Measurements from ENCODE around the gene KMT2C. TPM values are rescaled to one million over a fixed set of nuclear protein-coding genes. Genes with fewer than 3 reads are reported as not detected.
"Not testable (repeated sequence)": the region's sequence is repeated elsewhere in the genome, so short reads cannot be mapped to it uniquely, and the experiment has no call there.

KMT2C gene
- total and polyA plus RNA-seq, 2 experiments from 2014 or later, result 7.2 to 14.2 TPM

GRCh38 chr7:152436111-152436930 is 518 bp upstream of the KMT2C start:
- H3K27me3 ChIP-seq (replicated peaks; ENCODE audit: insufficient read depth), result no peaks in the 10 kb centered on the region
- H3K4me2 ChIP-seq (ENCODE audit: unreplicated experiment), result peak overlapping the region; percentile 92
- peak overlapping the region; percentile 85 for H3K4me3 ChIP-seq
- peak overlapping the region; percentile 90 for H3K9ac ChIP-seq
- H3K9me3 ChIP-seq (ENCODE audit: low read depth), result no peaks in the 10 kb centered on the region
- H3K79me2 ChIP-seq (ENCODE audit: insufficient read depth), result peaks cover 38% of the 10 kb centered on the region
- peak overlapping the region; percentile 92 for H3K27ac ChIP-seq
- H2AFZ ChIP-seq, result peak overlapping the region; percentile 92
- TF ChIP-seq EZH2phosphoT487 (IDR thresholded peaks at IDR 0.05; ENCODE audit: insufficient read depth, low read depth), result no peak
- TF ChIP-seq EZH2 (IDR thresholded peaks at IDR 0.05; ENCODE audit: insufficient read depth, poor library complexity, severe bottlenecking), result no peak
- peak; percentile 95 for DNase-seq
- no peaks in the 10 kb centered on the region for H3K36me3 ChIP-seq (ENCODE audit: low read depth)
- peaks cover 30% of the 10 kb centered on the region for H3K4me1 ChIP-seq (ENCODE audit: insufficient read depth)
- 2% methylated on average over 23 to 83 of the region's 132 CpGs for WGBS, 2 experiments (ENCODE audit: low coverage in 1 of 2, low lambda C conversion rate in 2 of 2, missing lambda C conversion rate in 2 of 2)
- peaks cover 48% of the 10 kb centered on the region for H3F3A ChIP-seq (ENCODE audit: insufficient read depth)
- no peaks in the 10 kb centered on the region for H3K9me2 ChIP-seq (ENCODE audit: insufficient read depth)
- H4K20me1 ChIP-seq (ENCODE audit: insufficient read depth), result no peaks in the 10 kb centered on the region
- in situ Hi-C loops (cut with MboI), result no loop called here

GRCh38 chr7:152434511-152435383 is 1.1 kb downstream of the KMT2C start:
- H3K36me3 ChIP-seq (ENCODE audit: low read depth); H4K20me1 ChIP-seq (ENCODE audit: insufficient read depth); H3K9me3 ChIP-seq (ENCODE audit: low read depth); H3K9me2 ChIP-seq (ENCODE audit: insufficient read depth); in situ Hi-C loops (cut with MboI); H3K27me3 ChIP-seq (replicated peaks; ENCODE audit: insufficient read depth): not testable (repeated sequence)
- Histone ChIP-seq H3K4me1 (ENCODE audit: insufficient read depth) (peaks cover 30% of the 10 kb centered on the region), H2AFZ (peak overlapping the region; percentile 70), H3K9ac (peak overlapping the region; percentile 96), H3F3A (ENCODE audit: insufficient read depth) (peaks cover 50% of the 10 kb centered on the region), H3K4me2 (ENCODE audit: unreplicated experiment) (peak overlapping the region; percentile 96), H3K79me2 (ENCODE audit: insufficient read depth) (peaks cover 53% of the 10 kb centered on the region), H3K27ac (peak overlapping the region; percentile 84), H3K4me3 (peak overlapping the region; percentile 95)
- DNase-seq, result peak; percentile 81
- 1% methylated on average over 52 to 57 of the region's 58 CpGs for WGBS, 2 experiments (ENCODE audit: low coverage in 1 of 2, low lambda C conversion rate in 2 of 2, missing lambda C conversion rate in 2 of 2)

GRCh38 chr7:152433721-152434490 is 1.9 kb downstream of the KMT2C start:
- H3K9me3 ChIP-seq (ENCODE audit: low read depth); H3K9me2 ChIP-seq (ENCODE audit: insufficient read depth); H3K27me3 ChIP-seq (replicated peaks; ENCODE audit: insufficient read depth); H4K20me1 ChIP-seq (ENCODE audit: insufficient read depth); H3K36me3 ChIP-seq (ENCODE audit: low read depth); in situ Hi-C loops (cut with MboI): not testable (repeated sequence)
- Histone ChIP-seq H3K79me2 (ENCODE audit: insufficient read depth) (peaks cover 62% of the 10 kb centered on the region), H3K27ac (peak overlapping the region; percentile 84), H3K9ac (peak overlapping the region; percentile 96), H2AFZ (peak overlapping the region; percentile 70), H3F3A (ENCODE audit: insufficient read depth) (peaks cover 50% of the 10 kb centered on the region), H3K4me2 (ENCODE audit: unreplicated experiment) (peak overlapping the region; percentile 96), H3K4me1 (ENCODE audit: insufficient read depth) (peaks cover 30% of the 10 kb centered on the region), H3K4me3 (peak overlapping the region; percentile 95)
- DNase-seq, result peak; percentile 48
- WGBS, 2 experiments (ENCODE audit: low coverage in 1 of 2, low lambda C conversion rate in 2 of 2, missing lambda C conversion rate in 2 of 2), result 4 to 6% methylated on average over 15 of the region's 15 CpGs

GRCh38 chr7:152432735-152433134 is 3.1 kb downstream of the KMT2C start:
- in situ Hi-C loops (cut with MboI); H2AFZ ChIP-seq: not testable (repeated sequence)
- H3K9ac ChIP-seq, result peak overlapping the region; percentile 96

More at GRCh38 chr7:152432735-152433134, 3.1 kb downstream of the KMT2C start:
- Histone ChIP-seq H3K27ac (peak overlapping the region; percentile 84), H3K79me2 (ENCODE audit: insufficient read depth) (peaks cover 74% of the 10 kb centered on the region), H3K4me1 (ENCODE audit: insufficient read depth) (peaks cover 26% of the 10 kb centered on the region), H3F3A (ENCODE audit: insufficient read depth) (peaks cover 45% of the 10 kb centered on the region), H3K4me3 (peak overlapping the region; percentile 95), H3K4me2 (ENCODE audit: unreplicated experiment) (peak overlapping the region; percentile 96)
- 87 to 88% methylated on average over 10 of the region's 10 CpGs for WGBS, 2 experiments (ENCODE audit: low coverage in 1 of 2, low lambda C conversion rate in 2 of 2, missing lambda C conversion rate in 2 of 2)
- not testable (repeated sequence) for H4K20me1 ChIP-seq (ENCODE audit: insufficient read depth); DNase-seq; H3K9me3 ChIP-seq (ENCODE audit: low read depth); H3K9me2 ChIP-seq (ENCODE audit: insufficient read depth); H3K27me3 ChIP-seq (replicated peaks; ENCODE audit: insufficient read depth); H3K36me3 ChIP-seq (ENCODE audit: low read depth)
